GM19193 (cell line): ENCODE results near the gene RNF182.

Experiments
- POLR2A ChIP-seq: IDR thresholded peaks from 4 replicates; pipeline ENCODE4 v1.6.1; 2011; ENCODE audit not compliant: insufficient read depth, insufficient read length; ENCODE audit errors: extremely low read depth

Gene RNF182

GRCh38 chr6:14001329-14002012 lies 76.7 kb downstream of the RNF182 start:
- TF ChIP-seq POLR2A, result no peak

- no peak for TF ChIP-seq POLR2A
Observed at GRCh38 chr6:14002176-14002947, 77.6 kb downstream of the RNF182 start.

- TF ChIP-seq POLR2A, result no peak
Observed at GRCh38 chr6:14004258-14004657, 79.5 kb downstream of the RNF182 start.

- TF ChIP-seq POLR2A, result no peak
Observed at GRCh38 chr6:14008809-14009208, 84.1 kb downstream of the RNF182 start.

GRCh38 chr6:14009431-14009830 lies 84.7 kb downstream of the RNF182 start:
- no peak for TF ChIP-seq POLR2A

GRCh38 chr6:14010275-14010674 lies 85.5 kb downstream of the RNF182 start:
- TF ChIP-seq POLR2A, result no peak

GRCh38 chr6:14012313-14013030 lies 87.7 kb downstream of the RNF182 start:
- no peak for TF ChIP-seq POLR2A

- no peak for TF ChIP-seq POLR2A
Observed at GRCh38 chr6:14015964-14016363, 91.2 kb downstream of the RNF182 start.

GRCh38 chr6:14016432-14016831 lies 91.7 kb downstream of the RNF182 start:
- no peak for TF ChIP-seq POLR2A

- no peak for TF ChIP-seq POLR2A
Observed at GRCh38 chr6:14016935-14017625, 92.3 kb downstream of the RNF182 start.

GRCh38 chr6:14017626-14018475 lies 93.1 kb downstream of the RNF182 start:
- no peak for TF ChIP-seq POLR2A

- TF ChIP-seq POLR2A, result no peak
Observed at GRCh38 chr6:14020551-14020950, 95.8 kb downstream of the RNF182 start.

- no peak for TF ChIP-seq POLR2A
Observed at GRCh38 chr6:14021449-14021848, 96.7 kb downstream of the RNF182 start.

GRCh38 chr6:14022673-14023072 lies 97.9 kb downstream of the RNF182 start:
- TF ChIP-seq POLR2A, result no peak
